ENCODE data around the gene RTKN2. TPM values are rescaled to one million over a fixed set of nuclear protein-coding genes. Genes with fewer than 3 reads are reported as not detected.
A peak's percentile ranks its signal among the peaks of the same experiment; 100 is the strongest.

RTKN2 gene
- total RNA-seq, 4 donors from 2014 or later: 0.30 TPM; not detected in 3

GRCh38 chr10:62155054-62155680 lies 113.5 kb downstream of the RTKN2 start:
- Histone ChIP-seq H3K27ac (no peak overlapping the region), H3K36me3 (no peaks in the 10 kb centered on the region), H3K4me1 (no peaks in the 10 kb centered on the region), H3K27me3 (no peaks in the 10 kb centered on the region), H3K4me3 (no peak overlapping the region), H3K9me3 (peaks cover 0 to 6% (median 0%) of the 10 kb centered on the region in 4 donors)
- no peak for DNase-seq (ENCODE audit: low spot score in 2 of 2)
- TF ChIP-seq POLR2A (IDR thresholded peaks at IDR 0.05): no peak
- TF ChIP-seq CTCF (IDR thresholded peaks at IDR 0.05): no peak
- TF ChIP-seq EP300 (IDR thresholded peaks at IDR 0.05): no peak
- 64 to 68% methylated on average over 7 of the region's 7 CpGs for WGBS, 2 donors

GRCh38 chr10:62154231-62154630 lies 114.4 kb downstream of the RTKN2 start:
- no peaks in the 10 kb centered on the region for H3K4me1 ChIP-seq
- DNase-seq (ENCODE audit: low spot score in 2 of 2): no peak
- no peaks in the 10 kb centered on the region for H3K36me3 ChIP-seq
- no peak overlapping the region for H3K27ac ChIP-seq
- TF ChIP-seq POLR2A (IDR thresholded peaks at IDR 0.05) (no peak), EP300 (IDR thresholded peaks at IDR 0.05) (no peak), CTCF (IDR thresholded peaks at IDR 0.05) (no peak)
- WGBS, 2 donors: 91 to 94% methylated on average over 2 of the region's 2 CpGs
- no peak overlapping the region for H3K4me3 ChIP-seq
- H3K27me3 ChIP-seq: no peaks in the 10 kb centered on the region
- peaks cover 0 to 6% (median 0%) of the 10 kb centered on the region in 4 donors for H3K9me3 ChIP-seq

GRCh38 chr10:62153191-62153590 lies 115.5 kb downstream of the RTKN2 start:
- 95% methylated on average over 1 of the region's 1 CpG for WGBS, 2 donors
- peak in 1 of 2 donors; percentile 13 for DNase-seq (ENCODE audit: low spot score in 2 of 2)

GRCh38 chr10:62149621-62150020 lies 119.0 kb downstream of the RTKN2 start:
- no peaks in the 10 kb centered on the region for H3K4me1 ChIP-seq
- H3K9me3 ChIP-seq: peaks cover 0 to 6% (median 0%) of the 10 kb centered on the region in 4 donors
- H3K36me3 ChIP-seq: no peaks in the 10 kb centered on the region
- H3K4me3 ChIP-seq: no peak overlapping the region
- no peak for DNase-seq (ENCODE audit: low spot score in 2 of 2)
- H3K27ac ChIP-seq: no peak overlapping the region
- no peaks in the 10 kb centered on the region for H3K27me3 ChIP-seq
- no peak for TF ChIP-seq EP300 (IDR thresholded peaks at IDR 0.05)
- no peak for TF ChIP-seq POLR2A (IDR thresholded peaks at IDR 0.05)
- TF ChIP-seq CTCF (IDR thresholded peaks at IDR 0.05): no peak

More at GRCh38 chr10:62153191-62153590, 115.5 kb downstream of the RTKN2 start:
- Histone ChIP-seq H3K4me1 (no peaks in the 10 kb centered on the region), H3K9me3 (peaks cover 0 to 6% (median 0%) of the 10 kb centered on the region in 4 donors), H3K27ac (no peak overlapping the region), H3K36me3 (no peaks in the 10 kb centered on the region), H3K4me3 (no peak overlapping the region), H3K27me3 (no peaks in the 10 kb centered on the region)
- peak in 1 of 2 donors; percentile 69 for TF ChIP-seq EP300 (IDR thresholded peaks at IDR 0.05)
- TF ChIP-seq CTCF (IDR thresholded peaks at IDR 0.05): no peak

GRCh38 chr10:62148155-62148554 lies 120.5 kb downstream of the RTKN2 start:
- Histone ChIP-seq H3K9me3 (peaks cover 0 to 10% (median 0%) of the 10 kb centered on the region in 4 donors), H3K36me3 (no peaks in the 10 kb centered on the region), H3K4me3 (no peak overlapping the region), H3K4me1 (no peaks in the 10 kb centered on the region), H3K27ac (no peak overlapping the region), H3K27me3 (no peaks in the 10 kb centered on the region)
- TF ChIP-seq POLR2A (IDR thresholded peaks at IDR 0.05) (no peak), EP300 (IDR thresholded peaks at IDR 0.05) (no peak), CTCF (IDR thresholded peaks at IDR 0.05) (no peak)
- WGBS, 2 donors: 67 to 98% methylated on average over 3 of the region's 3 CpGs
- no peak for DNase-seq (ENCODE audit: low spot score in 2 of 2)
